OCI-LY1 (cell line): ENCODE measurements around the gene KRT80.

Experiments
- H2AFZ ChIP-seq: fragments of 200-600 bp; sonication (generic), shearing (Covaris generic); 2 replicates; pipeline ENCODE4 v1.6.0; 2014; ENCODE audit warnings: antibody characterized with exemption, mild to moderate bottlenecking, low read length
- H3F3A ChIP-seq: fragments of 200-600 bp; sonication (generic), shearing (Covaris generic); 2 replicates; pipeline ENCODE4 v1.6.0; 2014; ENCODE audit warnings: mild to moderate bottlenecking, antibody characterized with exemption, low read length, moderate library complexity; ENCODE audit not compliant: insufficient read depth
- H3K27ac ChIP-seq: fragments of 200-600 bp; sonication (generic); 2 replicates; pipeline ENCODE4 v1.5.1; 2014; ENCODE audit warnings: low read length, mixed run types, mild to moderate bottlenecking, low read depth; ENCODE audit not compliant: poor library complexity, severe bottlenecking
- H3K27me3 ChIP-seq: fragments of 200-600 bp; sonication (generic); 2 replicates; pipeline ENCODE4 v1.6.0; 2014; ENCODE audit warnings: antibody characterized with exemption, mild to moderate bottlenecking, low read length, moderate library complexity; ENCODE audit not compliant: insufficient read depth
- H3K36me3 ChIP-seq: fragments of 200-600 bp; sonication (generic); 2 replicates; pipeline ENCODE4 v1.6.1; 2014; ENCODE audit warnings: mild to moderate bottlenecking, antibody characterized with exemption, low read length, moderate library complexity, mixed read lengths; ENCODE audit not compliant: insufficient read depth
- H3K4me1 ChIP-seq: fragments of 200-600 bp; sonication (generic); 2 replicates; pipeline ENCODE4 v1.5.1; 2014; ENCODE audit warnings: mild to moderate bottlenecking, low read length, moderate library complexity; ENCODE audit not compliant: insufficient read depth, severe bottlenecking
- H3K4me2 ChIP-seq: fragments of 200-600 bp; sonication (generic), shearing (Covaris generic); 2 replicates; pipeline ENCODE4 v1.6.1; 2014; ENCODE audit warnings: low read length
- H3K4me3 ChIP-seq: fragments of 200-600 bp; sonication (generic); 2 replicates; pipeline ENCODE4 v1.5.1; 2014; ENCODE audit warnings: low read length, low read depth, mild to moderate bottlenecking, mixed read lengths; ENCODE audit not compliant: poor library complexity, severe bottlenecking
- H3K79me2 ChIP-seq: fragments of 200-600 bp; shearing (Covaris generic); 2 replicates; pipeline ENCODE4 v1.6.1; 2016; ENCODE audit warnings: mixed run types, low read length, mixed read lengths; ENCODE audit not compliant: insufficient read depth
- H3K9ac ChIP-seq: fragments of 200-600 bp; sonication (generic), shearing (Covaris generic); 2 replicates; pipeline ENCODE4 v1.6.1; 2014; ENCODE audit warnings: mild to moderate bottlenecking, low read length, mixed read lengths
- H3K9me2 ChIP-seq: fragments of 200-600 bp; sonication (generic), shearing (Covaris generic); 2 replicates; pipeline ENCODE4 v1.6.1; 2014; ENCODE audit warnings: low read depth, mild to moderate bottlenecking, low read length, mixed read lengths
- H3K9me3 ChIP-seq: fragments of 200-600 bp; shearing (Covaris generic); 2 replicates; pipeline ENCODE4 v1.6.1; 2014; ENCODE audit warnings: low read length, mixed read lengths
- H4K20me1 ChIP-seq: fragments of 200-600 bp; sonication (generic), shearing (Covaris generic); 2 replicates; pipeline ENCODE4 v1.6.0; 2016; ENCODE audit warnings: mild to moderate bottlenecking, low read length; ENCODE audit not compliant: insufficient read depth
- CTCF ChIP-seq: fragments of 200-600 bp; sonication (generic), shearing (Covaris generic); IDR thresholded peaks from 2 replicates; pipeline ENCODE4 v1.5.1; 2017; ENCODE audit warnings: mild to moderate bottlenecking, antibody characterized with exemption, low read length, moderate library complexity, mixed read lengths
- EZH2 ChIP-seq: fragments of 200-600 bp; sonication (generic), shearing (Covaris generic); IDR thresholded peaks from 2 replicates; pipeline ENCODE4 v1.8.0; 2017; ENCODE audit warnings: borderline replicate concordance, mixed run types, mild to moderate bottlenecking, antibody characterized with exemption, low read length, moderate library complexity, mixed read lengths

The KRT80 gene

DNA sequence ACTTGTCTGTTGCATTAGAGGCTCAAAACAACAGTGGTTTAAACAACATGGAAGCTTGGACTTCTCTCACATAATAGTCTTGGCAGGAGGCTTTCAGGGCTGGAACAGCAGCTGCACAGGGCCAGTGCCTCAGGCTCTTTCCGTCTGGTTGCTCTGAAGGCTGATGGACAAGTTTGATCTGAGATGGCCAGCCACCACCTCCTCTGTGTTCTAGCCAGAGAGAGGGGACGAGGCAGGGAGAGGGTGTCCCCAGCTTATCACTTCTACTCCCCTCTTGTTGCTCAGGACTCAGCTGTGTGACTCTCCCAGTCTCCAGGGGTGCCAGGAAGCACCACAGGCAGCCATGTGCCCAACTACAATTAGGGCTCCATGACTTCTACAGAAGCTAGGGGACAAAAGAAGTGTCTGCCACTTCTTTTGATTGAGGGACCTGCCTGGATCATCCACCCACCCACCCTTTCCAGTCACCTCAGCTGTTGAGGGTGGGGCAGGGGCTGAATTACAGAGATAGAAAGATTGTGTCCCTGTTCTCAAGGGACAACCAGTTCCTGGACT lies 65.7 kb downstream of the KRT80 start:
- H2AFZ ChIP-seq: no peak overlapping the region
- H3K27me3 ChIP-seq: no peaks in the 10 kb centered on the region
- H3K4me2 ChIP-seq: no peak overlapping the region
- H3K9me2 ChIP-seq: no peaks in the 10 kb centered on the region
- no peak overlapping the region for H3K9ac ChIP-seq
- TF ChIP-seq EZH2 (no peak), CTCF (no peak)
- H3F3A ChIP-seq: no peaks in the 10 kb centered on the region; the same call in 1 of the 2 replicates
- no peaks in the 10 kb centered on the region for H3K79me2 ChIP-seq
- H3K36me3 ChIP-seq: no peaks in the 10 kb centered on the region
- peaks cover 30% of the 10 kb centered on the region for H3K4me1 ChIP-seq
- no peaks in the 10 kb centered on the region for H3K9me3 ChIP-seq
- no peaks in the 10 kb centered on the region for H4K20me1 ChIP-seq
- no peak overlapping the region for H3K27ac ChIP-seq
- H3K4me3 ChIP-seq: no peak overlapping the region

DNA sequence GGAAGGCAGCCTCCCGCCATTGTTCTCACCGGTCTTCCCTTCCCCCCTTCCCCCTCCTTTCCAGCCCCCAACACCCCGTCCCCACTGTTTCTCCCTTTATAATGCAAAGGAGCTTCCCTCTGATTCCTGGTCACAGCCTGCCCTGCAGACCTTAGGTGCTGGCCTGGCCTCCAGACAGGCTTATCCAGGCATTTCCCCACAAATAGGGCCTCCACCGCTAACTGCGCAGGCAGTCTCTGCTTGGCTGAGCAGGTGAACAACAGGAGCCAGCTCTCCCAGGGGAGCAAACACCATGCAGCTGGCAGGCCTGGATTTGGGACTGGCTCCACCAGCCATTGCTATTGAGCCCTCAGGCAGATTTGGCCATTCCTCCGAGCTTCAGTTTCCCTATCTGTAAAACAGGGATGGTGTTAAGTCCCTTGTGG lies 66.3 kb downstream of the KRT80 start:
- TF ChIP-seq EZH2: no peak
- TF ChIP-seq CTCF: no peak
- H3K9me3 ChIP-seq: no peaks in the 10 kb centered on the region
- H4K20me1 ChIP-seq: no peaks in the 10 kb centered on the region
- H3K36me3 ChIP-seq: no peaks in the 10 kb centered on the region
- no peak overlapping the region for H3K4me3 ChIP-seq
- H2AFZ ChIP-seq: no peak overlapping the region
- H3K4me1 ChIP-seq: peaks cover 37% of the 10 kb centered on the region
- H3K27ac ChIP-seq: no peak overlapping the region
- H3K9ac ChIP-seq: no peak overlapping the region
- no peaks in the 10 kb centered on the region for H3K9me2 ChIP-seq
- no peaks in the 10 kb centered on the region for H3K27me3 ChIP-seq
- no peaks in the 10 kb centered on the region; the same call in 1 of the 2 replicates for H3F3A ChIP-seq
- no peaks in the 10 kb centered on the region for H3K79me2 ChIP-seq
- no peak overlapping the region for H3K4me2 ChIP-seq

- Histone ChIP-seq H3K79me2 (no peaks in the 10 kb centered on the region), H3K27me3 (no peaks in the 10 kb centered on the region), H3K27ac (peak overlapping the region; percentile 49), H3K9me3 (no peaks in the 10 kb centered on the region), H3K4me1 (peaks cover 54% of the 10 kb centered on the region), H4K20me1 (no peaks in the 10 kb centered on the region), H3F3A (peaks cover 4% of the 10 kb centered on the region), H3K36me3 (no peaks in the 10 kb centered on the region), H2AFZ (peak overlapping the region; percentile 55; the same call in 1 of the 2 replicates), H3K4me3 (peak overlapping the region; percentile 42), H3K4me2 (peak overlapping the region; percentile 64), H3K9ac (peak overlapping the region; percentile 53), H3K9me2 (no peaks in the 10 kb centered on the region)
- no peak for TF ChIP-seq EZH2
- no peak for TF ChIP-seq CTCF
Observed at GRCh38 chr12:52123487-52124186, 68.2 kb downstream of the KRT80 start.
